ENCODE data around the gene ABCC11.

ABCC11 gene

DNA sequence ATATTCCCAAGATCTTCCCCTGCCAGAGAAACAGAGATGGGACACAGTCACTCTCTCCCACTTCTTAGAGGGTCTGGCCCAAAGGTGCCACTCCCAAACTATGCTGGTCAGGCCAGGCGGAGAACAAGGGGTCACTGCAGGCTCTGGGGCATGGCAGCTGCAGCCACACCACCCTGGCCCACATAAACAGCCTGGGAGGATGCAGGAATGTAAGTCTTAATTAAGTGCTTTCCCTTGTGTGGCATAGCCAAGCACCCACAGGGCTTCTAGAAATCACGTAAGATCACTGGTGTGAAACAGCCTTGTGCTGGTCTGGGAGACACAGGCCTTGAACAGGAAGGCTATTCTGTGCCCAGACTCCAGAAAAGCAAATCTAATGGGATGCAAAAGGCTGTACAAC is 123.1 kb downstream of the ABCC11 start:
- no peak for DNase-seq

DNA sequence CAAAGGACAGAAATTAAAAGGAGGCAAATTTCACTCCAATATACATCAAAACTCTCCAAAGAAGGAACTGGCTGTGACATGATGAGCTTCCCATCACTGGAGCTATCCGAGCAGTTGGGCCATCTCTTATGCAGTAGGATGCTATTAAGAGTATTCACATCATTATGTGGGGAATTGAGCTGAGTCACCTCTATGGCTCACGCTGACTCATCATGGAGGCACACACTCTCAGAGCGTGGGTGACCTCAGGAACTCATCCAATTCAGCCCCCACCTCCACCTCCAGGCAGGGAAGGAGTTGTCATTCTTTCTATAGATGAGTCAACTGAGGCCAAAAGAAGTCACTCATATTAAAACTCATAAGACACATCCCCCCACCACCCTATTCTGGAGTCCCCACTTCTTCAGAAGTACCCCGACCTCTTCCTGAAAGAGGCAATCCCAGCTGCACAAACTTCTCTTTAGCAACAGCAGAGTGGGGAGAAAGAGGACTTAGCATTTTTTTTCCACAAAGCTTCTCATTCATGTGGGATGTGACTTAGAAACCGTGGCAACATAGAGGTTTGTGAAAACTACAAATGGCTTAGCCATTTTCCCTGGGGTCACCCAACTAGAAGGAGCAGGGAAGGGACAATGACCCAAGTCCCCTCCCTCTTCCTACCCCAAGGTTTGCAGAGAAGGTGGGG is 124.1 kb downstream of the ABCC11 start:
- peak; percentile 2 to 12 for DNase-seq

DNA sequence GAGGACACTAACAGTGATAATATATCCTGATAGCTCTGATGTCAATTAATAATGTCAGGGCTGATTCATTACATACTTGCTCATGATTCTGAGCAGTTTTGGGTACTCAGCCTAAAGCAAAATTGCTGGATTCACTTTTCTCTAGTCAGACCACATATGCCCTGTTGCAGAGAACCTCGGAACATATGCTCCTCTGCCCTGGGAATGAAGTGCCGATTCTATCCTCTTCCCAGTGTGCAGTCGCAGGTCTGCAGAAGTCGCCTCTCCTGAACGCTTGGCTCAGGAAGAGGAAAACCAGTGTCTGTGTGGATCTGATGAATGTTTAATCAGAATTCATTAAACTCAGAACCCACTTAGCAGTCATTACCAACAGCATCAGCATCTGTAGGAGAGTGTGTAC is 126.1 kb downstream of the ABCC11 start:
- DNase-seq, result no peak

DNA sequence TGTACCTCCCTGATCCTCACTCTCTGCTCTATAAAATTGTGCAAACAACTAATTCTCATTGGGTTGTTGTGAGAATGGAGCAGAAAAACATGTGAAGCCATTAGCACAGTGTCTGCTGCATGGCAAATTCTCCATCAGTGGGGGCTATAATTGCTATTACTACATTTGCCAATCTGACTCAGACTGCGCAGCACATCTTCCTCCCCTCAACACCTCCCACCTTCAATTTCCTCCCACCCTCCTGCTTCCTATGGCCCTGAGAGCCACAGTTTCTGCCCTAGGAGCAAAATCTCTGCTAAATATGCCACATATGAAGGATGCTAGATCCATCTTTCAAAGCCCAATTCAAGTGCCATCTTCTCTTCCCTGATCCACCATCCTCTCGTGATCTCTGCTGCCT is 128.5 kb downstream of the ABCC11 start:
- DNase-seq, result no peak

DNA sequence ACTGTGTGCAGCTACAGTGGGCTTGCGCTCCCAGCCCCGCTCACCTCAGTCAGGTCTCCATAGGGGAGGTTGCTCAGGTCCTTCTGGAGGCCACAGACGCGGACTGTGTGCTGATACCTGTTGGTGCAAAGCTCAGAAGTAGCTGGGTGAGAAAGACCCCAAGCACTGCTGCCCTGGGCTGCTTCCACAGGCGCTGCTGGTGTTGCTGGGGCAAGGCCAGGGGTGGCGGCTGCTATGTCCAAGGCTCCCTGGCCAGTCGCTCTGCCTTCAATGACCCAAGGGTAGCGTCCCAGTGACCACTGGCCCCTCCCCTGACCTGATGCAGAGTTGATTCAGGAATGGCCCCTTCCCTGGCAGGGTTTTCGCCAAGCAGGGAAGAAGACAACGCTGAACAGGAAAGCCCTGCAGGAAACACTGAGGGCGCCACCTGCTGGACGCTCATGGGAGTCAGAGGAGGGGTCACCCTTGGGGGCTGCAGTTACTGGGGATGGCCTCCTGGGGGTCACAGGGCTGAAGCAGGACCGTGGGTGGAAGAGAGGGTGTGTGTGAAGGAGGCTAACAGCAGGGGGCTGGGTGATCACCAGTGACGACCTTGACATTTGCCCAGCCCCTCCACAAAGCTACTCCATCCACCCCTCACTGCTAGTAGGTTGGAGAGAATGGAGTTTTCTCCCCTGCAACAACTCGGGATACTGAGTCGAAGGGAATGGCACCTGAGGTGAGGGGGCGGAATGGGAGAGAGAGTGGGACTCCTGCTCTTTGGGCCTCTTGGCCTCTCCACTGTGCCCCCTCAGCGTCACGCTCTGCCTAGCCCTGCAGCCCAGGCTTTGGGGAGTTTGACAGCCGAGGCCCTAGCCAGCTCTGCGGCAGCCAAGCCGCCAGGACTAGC is 129.9 kb downstream of the ABCC11 start:
- DNase-seq, result peak; percentile 19 to 22
